Measurements from ENCODE around the gene DPPA4.
"Not testable (repeated sequence)": the region's sequence is repeated elsewhere in the genome, so short reads cannot be mapped to it uniquely, and the experiment has no call there.

The DPPA4 gene

DNA sequence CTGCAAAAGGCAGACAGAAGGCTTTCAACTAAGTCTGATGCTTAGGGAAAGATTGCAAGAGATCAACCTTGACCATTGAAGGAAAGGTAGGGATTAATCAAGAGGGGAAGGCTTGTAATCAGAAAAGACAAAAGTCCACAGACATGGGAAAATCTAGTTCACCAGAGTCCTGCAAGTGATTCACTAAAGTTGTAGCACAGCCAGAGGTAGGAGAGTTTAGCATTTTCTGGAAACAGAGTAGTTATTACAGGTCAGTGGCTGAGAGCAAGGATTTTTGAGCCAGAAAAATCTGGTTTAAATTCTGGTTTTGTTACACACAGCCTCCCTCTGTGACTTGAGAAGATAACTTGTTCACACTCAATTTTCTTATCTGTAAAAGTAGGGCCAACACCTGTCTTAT is 35.3 kb upstream of the DPPA4 start:
- no peak for DNase-seq (ENCODE audit: extremely low read depth, low read depth)
- TF ChIP-seq CTCF (IDR thresholded peaks at IDR 0.05; ENCODE audit: low read depth, low read length): no peak

- no peak for DNase-seq (ENCODE audit: extremely low read depth, low read depth)
- TF ChIP-seq CTCF (IDR thresholded peaks at IDR 0.05; ENCODE audit: low read depth, low read length): no peak
These were observed 32.2 kb upstream of the DPPA4 start for GRCh38 chr3:109369510-109369909.

DNA sequence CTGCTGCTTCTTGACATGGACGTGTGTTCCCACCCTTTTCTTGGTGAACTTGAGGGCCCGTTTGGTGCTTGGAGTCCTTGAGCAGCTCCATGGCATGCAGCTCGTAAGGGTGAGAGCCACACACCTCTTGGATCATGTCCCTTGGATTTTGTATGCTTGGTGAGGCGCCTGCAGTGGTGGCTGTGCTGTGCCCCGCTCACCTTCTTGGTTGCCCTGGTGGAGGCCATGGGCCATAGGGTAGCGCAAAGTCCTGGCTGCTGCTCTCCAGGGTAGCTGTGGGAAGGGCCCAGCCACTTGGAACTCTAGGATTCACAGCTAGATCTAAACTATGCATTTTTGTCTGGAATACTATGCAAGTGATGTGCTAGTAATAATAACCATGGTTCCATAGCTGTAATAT is 26.7 kb upstream of the DPPA4 start:
- TF ChIP-seq CTCF (IDR thresholded peaks at IDR 0.05; ENCODE audit: low read depth, low read length): no peak
- DNase-seq (ENCODE audit: extremely low read depth, low read depth): no peak

- DNase-seq (ENCODE audit: extremely low read depth, low read depth): no peak
- no peak for TF ChIP-seq CTCF (IDR thresholded peaks at IDR 0.05; ENCODE audit: low read depth, low read length)
These were observed 26.3 kb upstream of the DPPA4 start for GRCh38 chr3:109363634-109364033.

GRCh38 chr3:109362823-109363222 is 25.5 kb upstream of the DPPA4 start:
- no peak for DNase-seq (ENCODE audit: extremely low read depth, low read depth)
- no peak for TF ChIP-seq CTCF (IDR thresholded peaks at IDR 0.05; ENCODE audit: low read depth, low read length)

GRCh38 chr3:109358809-109359208 is 21.5 kb upstream of the DPPA4 start:
- DNase-seq (ENCODE audit: extremely low read depth, low read depth): not testable (repeated sequence)

DNA sequence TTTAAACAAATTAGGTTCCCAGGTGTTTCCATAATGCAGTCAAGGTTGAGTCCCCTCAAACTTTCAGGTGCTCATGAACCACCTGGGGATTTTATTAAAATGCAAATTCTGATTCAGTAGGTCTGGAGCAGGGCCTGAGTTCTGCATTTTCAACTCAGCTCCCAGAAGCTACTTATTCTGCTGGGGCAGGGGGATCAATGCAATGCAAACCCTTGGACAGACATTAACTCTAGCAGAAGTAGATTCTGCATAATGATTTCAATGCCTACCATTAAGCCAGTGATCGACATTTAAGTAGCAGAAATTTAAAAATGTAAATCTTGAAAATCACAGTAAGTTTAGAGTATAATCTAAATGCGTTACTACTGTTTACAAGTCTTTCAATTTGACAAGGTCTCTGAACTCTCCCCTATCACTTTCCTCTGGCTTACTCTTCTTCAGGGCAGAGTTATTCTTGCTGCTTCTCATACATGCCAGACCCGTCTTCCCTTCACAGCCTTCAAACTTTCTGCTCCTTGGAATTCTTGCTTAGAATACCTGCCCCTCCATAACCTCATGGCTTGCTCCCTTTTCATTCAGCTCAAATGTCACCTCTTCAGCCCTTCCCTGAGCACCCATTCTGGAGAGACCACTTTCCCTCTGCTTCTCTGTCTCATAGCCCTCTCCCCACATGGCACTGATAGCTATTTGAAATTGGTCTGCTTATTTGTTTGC is 19.3 kb upstream of the DPPA4 start:
- DNase-seq (ENCODE audit: extremely low read depth, low read depth): no peak
- no peak for TF ChIP-seq CTCF (IDR thresholded peaks at IDR 0.05; ENCODE audit: low read depth, low read length)

Data from AG09319 (cell line).